ENCODE results near the gene TRUB1.
"Not testable (repeated sequence)": the region's sequence is repeated elsewhere in the genome, so short reads cannot be mapped to it uniquely, and the experiment has no call there.

The TRUB1 gene

DNA sequence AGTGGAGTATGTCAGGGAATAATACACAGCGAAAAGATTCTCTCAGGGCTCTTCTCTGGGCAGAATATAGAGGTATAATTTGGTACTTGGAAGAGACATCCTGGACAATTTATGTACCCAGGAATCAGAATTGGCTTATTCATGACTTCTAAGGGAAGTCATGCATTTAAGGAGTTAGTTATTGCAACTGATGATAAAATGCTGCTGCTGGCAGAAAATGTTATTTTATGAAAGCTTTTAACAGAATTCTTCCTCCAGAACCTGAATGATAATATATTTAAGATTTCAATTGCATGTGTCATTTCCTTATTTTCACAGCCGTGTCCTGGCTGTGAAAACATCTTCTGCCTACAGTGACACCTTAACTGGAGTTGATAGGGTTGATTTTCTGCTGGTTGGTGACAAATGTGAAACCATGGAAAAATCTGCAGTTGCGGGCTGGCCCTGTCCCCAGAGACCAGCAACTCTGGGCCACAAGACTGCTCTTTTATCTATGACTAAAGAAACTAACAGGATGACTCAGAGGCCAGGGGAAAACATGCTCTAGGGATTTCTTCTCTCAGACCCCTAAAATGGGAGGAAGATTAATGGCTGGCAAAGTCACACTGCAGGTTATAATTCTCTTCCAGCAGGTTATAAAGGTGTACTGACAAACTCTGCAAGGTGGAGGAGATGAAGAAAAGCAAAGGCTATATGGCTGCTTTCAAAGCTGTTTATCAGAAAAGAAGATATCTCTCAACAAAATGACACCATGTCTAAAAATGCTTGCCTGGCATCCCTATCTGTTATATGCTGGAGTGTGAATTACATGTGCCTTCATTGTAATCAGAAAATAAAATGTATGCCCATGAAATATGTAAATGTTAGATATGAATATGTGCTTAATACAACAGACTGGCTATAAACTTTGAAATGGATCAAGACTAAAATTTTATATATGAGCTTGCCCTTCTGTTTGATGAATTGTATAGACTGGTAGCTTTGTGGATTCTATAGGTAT is 12.1 kb upstream of the TRUB1 start:
- peak; percentile 52 for DNase-seq (ENCODE audit: low read depth)

DNA sequence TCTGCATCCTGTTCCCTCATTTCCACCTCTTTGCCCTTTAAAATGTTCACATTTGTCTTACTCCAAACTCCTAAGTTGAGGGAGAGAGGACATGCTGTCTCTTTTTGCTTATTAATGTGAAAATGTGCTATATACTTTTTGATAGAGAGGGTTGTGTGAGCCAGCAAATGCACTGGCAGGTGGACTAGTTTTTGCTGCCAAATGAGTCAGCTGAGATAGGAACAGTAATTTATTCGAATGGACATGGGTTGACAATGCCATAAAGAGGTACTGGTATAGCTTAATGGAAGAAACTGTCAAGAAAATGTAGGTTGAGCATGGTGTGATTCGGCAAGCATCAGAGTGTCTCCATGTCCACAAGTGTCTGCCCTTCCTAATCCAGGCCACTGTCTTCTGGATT is 9.2 kb upstream of the TRUB1 start:
- DNase-seq (ENCODE audit: low read depth), result no peak

DNA sequence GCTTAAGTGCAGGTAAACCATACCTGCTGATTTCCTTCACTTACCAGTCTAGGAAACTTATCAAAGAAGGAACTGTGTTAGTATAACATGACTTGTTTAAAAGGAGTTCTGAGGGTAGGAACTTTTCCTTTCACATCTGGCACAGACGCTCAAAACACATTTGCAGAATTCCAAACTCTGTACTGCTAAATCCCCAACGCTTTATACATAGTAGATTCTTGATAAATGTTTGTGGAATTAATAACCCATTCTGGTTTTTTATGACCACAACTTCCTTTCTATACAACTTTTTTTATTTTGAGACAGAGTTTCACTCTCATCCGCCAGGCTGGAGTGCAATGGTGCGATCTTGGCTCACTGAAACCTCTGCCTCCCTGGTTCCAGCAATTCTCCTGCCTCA is 7.7 kb upstream of the TRUB1 start:
- peak; percentile 53 for DNase-seq (ENCODE audit: low read depth)

GRCh38 chr10:114931072-114931679 is 6.8 kb upstream of the TRUB1 start:
- DNase-seq (ENCODE audit: low read depth), result no peak

- no peak for DNase-seq (ENCODE audit: low read depth)
Measured at GRCh38 chr10:114932225-114932624, 5.8 kb upstream of the TRUB1 start.

DNA sequence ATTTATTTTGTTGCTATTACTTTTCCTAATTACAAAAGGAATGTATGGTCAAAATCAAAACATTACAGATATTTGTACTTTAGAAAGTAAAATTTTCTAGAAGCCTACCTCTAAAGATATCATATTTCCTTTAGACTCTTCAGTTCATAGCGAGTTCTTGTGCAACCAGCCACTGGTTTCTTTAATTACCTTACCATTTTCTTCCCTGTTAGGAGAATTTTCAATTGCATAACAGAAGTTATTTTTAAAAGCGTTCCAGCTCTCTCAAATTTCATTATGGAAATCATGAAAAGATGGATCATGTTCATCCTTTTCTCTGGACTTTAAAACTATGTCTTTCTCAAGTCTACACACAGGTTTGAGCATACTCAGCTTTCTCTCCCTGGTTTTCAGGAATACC is 5.0 kb upstream of the TRUB1 start:
- peak; percentile 41 for DNase-seq (ENCODE audit: low read depth)

DNA sequence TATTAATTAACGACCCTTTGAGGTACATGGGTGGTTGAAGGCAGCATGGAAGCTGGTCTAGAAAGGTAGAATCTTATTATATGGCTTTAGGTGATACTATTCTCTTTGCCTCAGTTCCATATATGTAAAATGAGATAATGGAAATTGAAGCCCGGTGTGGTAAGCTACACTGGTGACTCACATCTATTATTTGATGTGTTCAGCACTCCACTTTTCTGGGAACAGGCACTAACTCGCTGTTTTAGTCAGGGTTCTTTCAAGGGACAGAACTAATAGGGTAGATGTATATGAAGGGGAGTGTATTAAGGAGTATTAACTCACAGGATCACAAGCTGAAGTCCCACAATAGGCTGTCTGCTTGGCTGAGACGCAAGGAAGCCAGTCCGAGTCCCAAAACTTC is 4.4 kb upstream of the TRUB1 start:
- DNase-seq (ENCODE audit: low read depth), result peak; percentile 63

- not testable (repeated sequence) for DNase-seq (ENCODE audit: low read depth)
Measured at GRCh38 chr10:114933995-114934394, 4.0 kb upstream of the TRUB1 start.

DNA sequence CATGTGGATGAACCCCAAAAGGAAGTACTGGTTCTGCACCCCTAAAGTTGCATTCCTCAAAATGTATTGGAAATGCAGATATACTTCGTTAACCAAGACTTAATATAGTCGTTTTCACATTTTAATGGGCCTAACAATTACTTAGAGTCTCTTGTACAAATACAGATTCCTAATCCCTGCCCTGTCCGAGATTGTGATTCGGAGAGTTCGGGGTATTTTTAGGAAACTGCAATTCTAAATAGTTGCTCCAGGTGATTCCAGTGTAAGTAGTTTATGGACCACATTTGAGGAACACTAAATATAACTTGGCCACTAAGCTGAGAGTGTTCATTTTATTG is 830 bp downstream of the TRUB1 start:
- no peak for DNase-seq (ENCODE audit: low read depth)

DNA sequence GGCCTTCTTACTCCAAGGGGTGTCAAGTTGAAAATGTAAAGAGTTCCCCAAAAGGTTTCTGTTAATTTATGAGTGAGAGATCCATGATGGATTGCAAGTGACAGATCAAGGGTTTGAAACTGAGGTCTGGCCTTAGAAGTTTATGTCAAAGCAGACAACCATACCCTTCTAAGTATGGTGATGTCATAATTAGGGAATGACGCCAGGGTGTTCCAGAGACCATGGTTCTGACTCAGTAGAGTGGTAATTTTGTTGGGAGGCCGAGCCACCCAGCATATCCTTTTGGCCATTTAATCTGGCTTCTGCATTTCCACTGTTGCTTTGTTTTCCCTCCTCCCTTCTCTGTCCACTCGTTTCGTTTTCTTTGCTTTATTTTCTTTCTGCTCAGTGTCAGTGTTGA is 2.7 kb downstream of the TRUB1 start:
- DNase-seq (ENCODE audit: low read depth), result peak; percentile 45

DNA sequence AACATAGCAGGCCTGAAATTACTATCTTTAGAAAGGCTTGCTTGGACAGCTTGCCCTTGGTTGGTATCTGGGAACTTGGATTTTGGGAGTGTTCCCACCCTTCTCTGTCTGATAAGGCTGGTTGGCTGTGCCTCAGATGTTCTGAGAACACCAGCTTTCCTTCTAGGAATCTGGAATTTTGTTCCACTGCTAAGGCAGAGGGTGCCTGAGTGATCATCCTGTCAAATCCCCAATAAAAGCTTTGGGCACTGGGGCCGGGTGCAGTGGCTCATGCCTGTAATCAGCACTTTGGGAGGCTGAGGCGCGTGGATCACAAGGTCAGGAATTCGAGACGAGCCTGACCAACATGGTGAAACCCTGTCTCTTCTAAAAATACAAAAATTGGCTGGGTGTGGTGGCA is 5.0 kb downstream of the TRUB1 start:
- no peak for DNase-seq (ENCODE audit: low read depth)

GRCh38 chr10:114953047-114953446 is 15.1 kb downstream of the TRUB1 start:
- DNase-seq (ENCODE audit: low read depth), result no peak

GRCh38 chr10:114955984-114956383 is 18.0 kb downstream of the TRUB1 start:
- no peak for DNase-seq (ENCODE audit: low read depth)

GRCh38 chr10:114956466-114956865 is 18.5 kb downstream of the TRUB1 start:
- no peak for DNase-seq (ENCODE audit: low read depth)

DNA sequence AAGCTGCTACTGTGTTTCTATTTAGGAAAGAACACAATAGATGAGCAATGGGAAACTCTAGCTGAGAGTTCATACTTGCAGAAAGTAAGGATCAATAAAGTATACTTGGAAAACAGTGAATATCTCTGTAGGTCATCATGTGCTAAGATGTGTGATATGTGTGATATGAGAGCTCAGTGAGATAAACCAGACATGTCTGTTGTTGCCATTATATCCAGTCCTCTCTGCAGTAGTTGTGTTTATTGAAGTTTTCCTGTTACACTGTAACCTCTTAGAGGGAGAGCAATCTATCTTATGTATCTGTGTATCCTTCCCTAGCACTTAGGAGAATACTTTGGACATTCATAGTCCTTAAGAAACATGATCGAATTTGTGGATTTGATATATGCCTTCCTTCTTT is 19.1 kb downstream of the TRUB1 start:
- no peak for DNase-seq (ENCODE audit: low read depth)

DNA sequence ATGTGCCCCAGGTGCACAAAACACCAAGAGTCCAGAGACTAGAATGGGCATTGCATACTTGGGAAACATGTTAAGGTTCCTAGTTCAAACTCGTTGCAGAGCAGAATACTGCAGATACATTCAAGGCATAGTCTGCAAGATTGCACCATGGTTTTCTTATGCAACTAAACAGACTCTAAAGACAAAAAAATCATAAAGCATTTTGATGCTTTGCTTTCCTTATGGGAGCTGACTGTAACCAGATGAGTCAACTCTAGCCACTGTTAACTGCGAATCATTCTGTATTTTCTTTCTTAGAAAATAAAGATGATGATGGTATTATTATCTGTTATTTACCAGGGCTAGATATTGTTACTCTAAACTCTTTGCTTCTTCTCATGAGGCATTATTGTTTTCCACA is 19.7 kb downstream of the TRUB1 start:
- peak; percentile 74 for DNase-seq (ENCODE audit: low read depth)

DNA sequence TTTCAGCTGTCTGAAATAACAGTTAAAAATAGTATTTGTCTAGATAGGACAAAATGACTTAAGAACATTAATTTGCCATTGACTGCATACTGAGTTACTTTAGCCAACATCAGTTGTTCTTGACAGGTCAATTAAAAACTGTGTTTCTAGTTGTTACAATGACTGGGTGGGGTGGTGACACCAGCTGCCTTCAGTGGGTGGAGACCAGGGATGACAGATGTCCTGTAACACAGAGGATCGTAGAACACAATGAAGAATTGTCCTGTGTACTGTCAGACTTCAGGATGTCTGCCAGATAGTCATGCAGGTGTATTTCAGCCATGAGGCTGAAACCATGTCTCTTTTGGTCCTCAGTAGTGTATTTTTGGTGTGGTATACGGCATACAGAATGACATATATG is 24.4 kb downstream of the TRUB1 start:
- no peak for DNase-seq (ENCODE audit: low read depth)

- no peak for DNase-seq (ENCODE audit: low read depth)
Measured at GRCh38 chr10:114963908-114964307, 25.9 kb downstream of the TRUB1 start.

DNA sequence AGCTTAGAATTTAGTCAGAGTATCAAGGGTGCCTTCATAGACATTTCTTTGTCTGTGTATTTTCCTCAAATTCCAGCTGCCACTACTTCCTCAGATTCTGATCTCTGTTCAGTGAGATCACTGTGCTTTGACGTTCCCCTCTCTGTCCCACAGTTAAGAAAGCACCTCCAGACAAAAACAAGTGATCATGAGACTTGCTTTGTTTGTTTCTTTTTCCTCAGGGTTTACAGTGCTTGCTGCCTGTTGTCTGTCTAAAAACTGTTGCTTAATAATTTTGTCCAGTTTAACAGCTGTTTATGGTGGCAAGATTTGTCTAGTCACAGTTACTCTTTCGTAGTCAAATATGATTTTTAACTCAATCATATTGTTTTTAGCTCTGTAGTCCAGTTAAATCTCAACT is 29.1 kb downstream of the TRUB1 start:
- peak; percentile 91 for DNase-seq (ENCODE audit: low read depth)

DNA sequence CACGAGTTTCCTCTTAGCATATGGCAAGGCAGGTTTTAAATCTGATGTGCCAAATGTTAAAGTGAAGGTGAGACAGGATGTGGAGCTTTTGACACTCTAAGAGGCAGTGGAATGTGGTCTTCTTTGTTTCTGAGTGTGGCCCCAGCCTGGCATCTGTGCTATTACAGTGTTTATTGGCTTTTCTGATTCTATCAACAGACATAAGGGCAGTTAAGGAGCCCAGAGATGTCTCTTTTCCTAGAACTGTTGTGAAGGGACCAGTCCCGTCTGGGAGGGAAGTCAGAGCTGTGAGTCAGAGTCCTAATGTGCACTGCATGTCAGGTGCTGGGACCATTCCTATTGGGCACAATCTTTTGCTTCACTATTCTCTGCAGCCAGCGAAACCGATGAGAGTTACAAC is 32.5 kb downstream of the TRUB1 start:
- DNase-seq (ENCODE audit: low read depth), result peak; percentile 33

DNA sequence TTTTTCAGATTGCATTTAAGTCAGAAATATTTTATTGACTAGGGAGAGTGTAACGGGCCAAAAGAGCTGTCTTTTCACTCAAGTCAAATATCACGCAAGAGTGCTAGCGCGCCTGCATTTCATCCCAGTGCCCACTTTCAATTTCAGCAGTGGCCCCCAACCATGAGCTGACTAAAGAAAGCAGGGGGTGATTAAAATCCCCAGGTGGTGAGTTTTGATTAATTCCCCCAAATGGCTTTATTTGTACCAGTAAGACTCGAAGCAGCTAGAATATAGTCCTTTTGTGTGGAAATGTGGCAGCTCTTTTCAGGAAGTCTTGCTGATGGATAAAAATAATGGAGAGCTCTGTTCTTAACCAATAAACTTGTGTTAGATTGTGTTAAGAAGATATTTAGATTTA is 35.3 kb downstream of the TRUB1 start:
- DNase-seq (ENCODE audit: low read depth), result no peak

- no peak for DNase-seq (ENCODE audit: low read depth)
Measured at GRCh38 chr10:114973997-114974396, 36.0 kb downstream of the TRUB1 start.

DNA sequence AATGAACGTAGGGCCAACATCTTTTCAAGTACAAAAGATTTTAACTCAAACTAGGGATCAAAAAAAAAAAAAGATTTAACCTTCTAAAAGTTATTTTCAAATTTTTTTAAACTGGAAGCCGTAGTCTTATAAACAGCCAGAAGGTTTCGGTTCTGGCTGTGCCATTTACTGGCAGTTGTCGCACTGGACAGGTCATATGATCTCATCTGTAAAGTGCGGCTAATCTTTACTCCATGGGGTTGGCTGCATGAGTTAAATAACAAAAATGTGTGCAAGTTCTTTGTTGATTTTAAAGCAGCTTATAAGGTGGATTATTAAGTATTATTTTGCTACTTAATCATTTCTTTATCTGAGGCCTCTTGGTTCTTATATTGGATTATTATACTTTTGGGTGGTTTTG is 36.6 kb downstream of the TRUB1 start:
- DNase-seq (ENCODE audit: low read depth), result no peak

DNA sequence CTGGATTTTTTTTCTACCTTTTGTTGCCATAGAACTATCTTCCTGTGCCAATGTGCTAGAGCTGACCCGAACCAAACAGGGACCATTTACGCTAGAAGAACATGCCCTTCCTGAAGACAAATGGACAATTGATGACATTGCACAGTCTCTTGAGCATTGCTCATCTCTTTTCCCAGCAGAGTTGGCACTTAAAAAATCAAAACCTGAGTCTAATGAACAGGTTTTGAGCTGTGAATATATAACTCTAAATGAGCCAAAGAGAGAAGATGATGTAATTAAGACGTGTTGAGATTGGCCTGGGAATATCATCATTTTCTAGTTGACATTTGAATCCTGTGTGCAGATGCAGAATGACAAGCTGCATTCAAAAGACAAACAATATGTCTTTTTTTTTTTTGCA is 37.1 kb downstream of the TRUB1 start:
- DNase-seq (ENCODE audit: low read depth), result no peak

Data from iris pigment epithelial cell (primary cell).